Measurements from ENCODE around the gene ARL16.

ARL16 gene

DNA sequence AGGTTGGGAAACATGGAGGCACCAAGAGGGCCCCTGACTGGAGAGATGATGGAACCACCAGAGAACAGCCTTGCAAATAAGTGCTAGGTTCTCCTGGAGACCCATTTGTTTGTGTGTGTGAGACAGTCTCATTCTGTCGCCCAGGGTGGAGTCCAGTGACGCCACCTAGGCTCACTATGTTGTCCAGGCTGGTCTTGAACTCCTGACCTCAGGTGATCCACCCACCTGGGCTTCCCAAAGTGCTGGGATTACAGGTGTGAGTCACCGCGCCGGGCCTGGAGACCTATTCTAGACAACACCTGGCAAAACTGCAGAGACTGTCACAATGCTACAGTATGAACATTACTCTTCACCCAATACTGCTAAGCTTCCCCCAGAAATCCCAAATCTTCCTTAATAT lies 48.2 kb downstream of the ARL16 start:
- no peaks in the 10 kb centered on the region for H3K27me3 ChIP-seq
- no peak for DNase-seq
- H3K36me3 ChIP-seq, result peaks cover 0 to 10% (median 0%) of the 10 kb centered on the region in 3 donors
- H3K4me3 ChIP-seq, result peak overlapping the region; percentile 79 to 89
- H3K4me1 ChIP-seq, result peaks cover 0 to 41% (median 28%) of the 10 kb centered on the region in 4 donors
- intact Hi-C loops (cut with DNase I; ENCODE audit: low total_unique reads), result no loop called here
- TF ChIP-seq, protein P1, sequence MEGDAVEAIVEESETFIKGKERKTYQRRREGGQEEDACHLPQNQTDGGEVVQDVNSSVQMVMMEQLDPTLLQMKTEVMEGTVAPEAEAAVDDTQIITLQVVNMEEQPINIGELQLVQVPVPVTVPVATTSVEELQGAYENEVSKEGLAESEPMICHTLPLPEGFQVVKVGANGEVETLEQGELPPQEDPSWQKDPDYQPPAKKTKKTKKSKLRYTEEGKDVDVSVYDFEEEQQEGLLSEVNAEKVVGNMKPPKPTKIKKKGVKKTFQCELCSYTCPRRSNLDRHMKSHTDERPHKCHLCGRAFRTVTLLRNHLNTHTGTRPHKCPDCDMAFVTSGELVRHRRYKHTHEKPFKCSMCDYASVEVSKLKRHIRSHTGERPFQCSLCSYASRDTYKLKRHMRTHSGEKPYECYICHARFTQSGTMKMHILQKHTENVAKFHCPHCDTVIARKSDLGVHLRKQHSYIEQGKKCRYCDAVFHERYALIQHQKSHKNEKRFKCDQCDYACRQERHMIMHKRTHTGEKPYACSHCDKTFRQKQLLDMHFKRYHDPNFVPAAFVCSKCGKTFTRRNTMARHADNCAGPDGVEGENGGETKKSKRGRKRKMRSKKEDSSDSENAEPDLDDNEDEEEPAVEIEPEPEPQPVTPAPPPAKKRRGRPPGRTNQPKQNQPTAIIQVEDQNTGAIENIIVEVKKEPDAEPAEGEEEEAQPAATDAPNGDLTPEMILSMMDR (IDR thresholded peaks at IDR 0.05), result no peak
- no peak overlapping the region for H3K27ac ChIP-seq
- H3K9me3 ChIP-seq, result no peaks in the 10 kb centered on the region

DNA sequence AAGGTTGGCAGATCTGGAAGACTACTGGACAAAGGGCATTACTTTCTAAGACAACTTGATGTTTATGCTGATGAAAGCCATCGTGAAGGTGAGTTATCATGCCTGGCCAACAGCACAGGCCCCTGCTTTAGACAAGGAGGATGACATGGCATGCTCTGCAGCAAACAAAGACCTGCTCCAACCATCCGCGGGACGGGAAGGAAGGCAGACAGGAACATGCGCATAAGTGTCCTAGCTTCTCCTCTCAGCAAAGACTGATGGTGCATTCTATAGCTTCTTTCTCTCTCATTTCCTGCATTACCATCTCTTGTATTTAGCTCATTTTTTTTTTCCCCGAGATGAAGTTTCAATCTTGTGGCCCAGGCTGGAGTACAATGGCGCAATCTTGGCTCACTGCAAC lies 52.1 kb downstream of the ARL16 start:
- intact Hi-C loops (cut with DNase I; ENCODE audit: low total_unique reads), result no loop called here
- no peak for DNase-seq
- Histone ChIP-seq H3K27ac (no peak overlapping the region), H3K27me3 (no peaks in the 10 kb centered on the region), H3K36me3 (peaks cover 31 to 41% (median 33%) of the 10 kb centered on the region in 3 donors), H3K9me3 (no peaks in the 10 kb centered on the region), H3K4me1 (peaks cover 0 to 35% (median 24%) of the 10 kb centered on the region in 4 donors), H3K4me3 (no peak overlapping the region)
- TF ChIP-seq, protein P1 (IDR thresholded peaks at IDR 0.05), result no peak
